HL-60 (cell line): ENCODE data around the gene CDHR1.

Experiments
- DNase-seq, 2 experiments: peaks; one replicate each; pipeline ENCODE4 v3.0.0-alpha.2; 2010 to 2020; ENCODE audit warnings: low read depth in 1 of 2, low spot score in 1 of 2
- H3K27ac ChIP-seq: fragments of 250-450 bp; sonication (Bioruptor Pico); replicated peaks from 2 replicates; pipeline ENCODE4 v1.5.1; 2020; ENCODE audit warnings: mild to moderate bottlenecking, moderate library complexity
- H3K27me3 ChIP-seq: fragments of 250-450 bp; sonication (Bioruptor Pico); 2 replicates; pipeline ENCODE4 v1.5.1; 2021; ENCODE audit warnings: mild to moderate bottlenecking, moderate library complexity; ENCODE audit not compliant: insufficient read depth, poor library complexity, severe bottlenecking
- H3K4me3 ChIP-seq: replicated peaks from 2 replicates; pipeline ENCODE4 v1.5.1; 2011; ENCODE audit warnings: mild to moderate bottlenecking, control low read depth, low read length; ENCODE audit not compliant: insufficient read depth
- CTCF ChIP-seq: IDR thresholded peaks from one replicate; pipeline ENCODE4 v1.5.1; 2011; ENCODE audit warnings: low read length, control low read depth, inconsistent platforms; ENCODE audit not compliant: insufficient read depth
- GABPA ChIP-seq: IDR thresholded peaks from 2 replicates; pipeline ENCODE4 v1.6.1; 2012; ENCODE audit warnings: low read depth
- POLR2AphosphoS5 ChIP-seq: IDR thresholded peaks from 2 replicates; pipeline ENCODE4 v1.6.1; 2012; ENCODE audit warnings: low read depth
- SPI1 ChIP-seq: IDR thresholded peaks from 2 replicates; pipeline ENCODE4 v1.6.1; 2012; ENCODE audit warnings: low read depth, mild to moderate bottlenecking, borderline replicate concordance
- TF ChIP-seq, protein P1 (sequence below): IDR thresholded peaks from 2 replicates; pipeline ENCODE4 v1.6.1; 2012; ENCODE audit warnings: low read depth; ENCODE audit not compliant: insufficient replicate concordance

CDHR1 gene

DNA sequence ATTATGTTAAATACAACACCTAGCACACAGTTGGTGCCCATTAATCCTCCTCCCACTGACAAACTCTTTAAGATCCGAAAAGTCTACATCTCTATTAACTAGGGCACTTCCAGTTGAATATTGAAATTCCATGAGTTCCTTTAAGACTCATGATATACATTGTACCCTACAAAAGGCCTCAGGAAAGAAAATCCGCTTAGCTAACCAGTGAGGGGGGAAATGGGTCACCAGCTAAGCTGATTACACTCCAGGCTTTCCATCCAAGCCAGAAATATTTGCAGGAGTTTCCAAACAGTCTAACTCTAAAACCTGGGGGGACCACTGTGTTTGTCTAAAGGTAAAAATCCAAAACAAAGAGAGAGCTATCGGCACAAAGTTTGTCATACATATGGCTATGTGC lies 32.3 kb downstream of the CDHR1 start:
- DNase-seq, result no peak
- no peak overlapping the region for H3K27ac ChIP-seq
- no peak for TF ChIP-seq SPI1
- TF ChIP-seq, protein P1, sequence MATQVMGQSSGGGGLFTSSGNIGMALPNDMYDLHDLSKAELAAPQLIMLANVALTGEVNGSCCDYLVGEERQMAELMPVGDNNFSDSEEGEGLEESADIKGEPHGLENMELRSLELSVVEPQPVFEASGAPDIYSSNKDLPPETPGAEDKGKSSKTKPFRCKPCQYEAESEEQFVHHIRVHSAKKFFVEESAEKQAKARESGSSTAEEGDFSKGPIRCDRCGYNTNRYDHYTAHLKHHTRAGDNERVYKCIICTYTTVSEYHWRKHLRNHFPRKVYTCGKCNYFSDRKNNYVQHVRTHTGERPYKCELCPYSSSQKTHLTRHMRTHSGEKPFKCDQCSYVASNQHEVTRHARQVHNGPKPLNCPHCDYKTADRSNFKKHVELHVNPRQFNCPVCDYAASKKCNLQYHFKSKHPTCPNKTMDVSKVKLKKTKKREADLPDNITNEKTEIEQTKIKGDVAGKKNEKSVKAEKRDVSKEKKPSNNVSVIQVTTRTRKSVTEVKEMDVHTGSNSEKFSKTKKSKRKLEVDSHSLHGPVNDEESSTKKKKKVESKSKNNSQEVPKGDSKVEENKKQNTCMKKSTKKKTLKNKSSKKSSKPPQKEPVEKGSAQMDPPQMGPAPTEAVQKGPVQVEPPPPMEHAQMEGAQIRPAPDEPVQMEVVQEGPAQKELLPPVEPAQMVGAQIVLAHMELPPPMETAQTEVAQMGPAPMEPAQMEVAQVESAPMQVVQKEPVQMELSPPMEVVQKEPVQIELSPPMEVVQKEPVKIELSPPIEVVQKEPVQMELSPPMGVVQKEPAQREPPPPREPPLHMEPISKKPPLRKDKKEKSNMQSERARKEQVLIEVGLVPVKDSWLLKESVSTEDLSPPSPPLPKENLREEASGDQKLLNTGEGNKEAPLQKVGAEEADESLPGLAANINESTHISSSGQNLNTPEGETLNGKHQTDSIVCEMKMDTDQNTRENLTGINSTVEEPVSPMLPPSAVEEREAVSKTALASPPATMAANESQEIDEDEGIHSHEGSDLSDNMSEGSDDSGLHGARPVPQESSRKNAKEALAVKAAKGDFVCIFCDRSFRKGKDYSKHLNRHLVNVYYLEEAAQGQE, result no peak
- TF ChIP-seq POLR2AphosphoS5, result no peak
- no peak for TF ChIP-seq GABPA
- TF ChIP-seq CTCF, result no peak
- H3K27me3 ChIP-seq, result no peaks in the 10 kb centered on the region
- no peak overlapping the region for H3K4me3 ChIP-seq

GRCh38 chr10:84227810-84228209 lies 33.5 kb downstream of the CDHR1 start:
- no peak for TF ChIP-seq SPI1
- no peak for TF ChIP-seq POLR2AphosphoS5
- TF ChIP-seq, protein P1, result no peak
- no peak for TF ChIP-seq GABPA
- no peak for TF ChIP-seq CTCF
- no peak for DNase-seq
- no peak overlapping the region for H3K4me3 ChIP-seq
- no peaks in the 10 kb centered on the region for H3K27me3 ChIP-seq
- no peak overlapping the region for H3K27ac ChIP-seq

GRCh38 chr10:84230359-84230758 lies 36.0 kb downstream of the CDHR1 start:
- H3K27ac ChIP-seq, result no peak overlapping the region
- no peaks in the 10 kb centered on the region for H3K27me3 ChIP-seq
- no peak for DNase-seq
- TF ChIP-seq SPI1 (no peak), POLR2AphosphoS5 (no peak), CTCF (no peak), GABPA (no peak)
- TF ChIP-seq, protein P1, result no peak
- no peak overlapping the region for H3K4me3 ChIP-seq
